Measurements from ENCODE around the gene COQ9. TPM values are rescaled to one million over a fixed set of nuclear protein-coding genes. Genes with fewer than 3 reads are reported as not detected.

The COQ9 gene
- total RNA-seq, 1 experiment from 2014 or later: 62.7 TPM

- ChIA-PET CTCF (no interaction called here), RAD21 (ENCODE audit: low non-redundant PET in 1 of 2, low total read pairs in 2 of 2, uncharacterized antibody in 2 of 2, unreplicated experiment in 2 of 2) (no interaction called here), POLR2A (interaction anchor here (0.6 kb wide), 1 partner anchor 17 kb away, joined by 5 read pairs; the partner anchor contains the start of genes CIAPIN1 and COQ9)
- TF ChIP-seq EZH2 (IDR thresholded peaks at IDR 0.05) (no peak), ZNF274 (IDR thresholded peaks at IDR 0.05; ENCODE audit: low read depth, low read length) (no peak), POLR2AphosphoS5 (IDR thresholded peaks at IDR 0.05; ENCODE audit: low read depth, low read length) (no peak), ZBTB33 (IDR thresholded peaks at IDR 0.05; ENCODE audit: extremely low read depth, insufficient replicate concordance, low read length) (no peak), ATF3 (IDR thresholded peaks at IDR 0.05) (no peak), EGR1 (IDR thresholded peaks at IDR 0.05; ENCODE audit: low read depth) (no peak), REST (IDR thresholded peaks at IDR 0.05; ENCODE audit: low read depth) (no peak), POLR2A (IDR thresholded peaks at IDR 0.05; ENCODE audit: borderline replicate concordance, extremely low read depth, insufficient read depth, insufficient read length) (no peak), ELF1 (IDR thresholded peaks at IDR 0.05; ENCODE audit: borderline replicate concordance, low read depth) (no peak), JUND (IDR thresholded peaks at IDR 0.05) (no peak), RAD21 (IDR thresholded peaks at IDR 0.05; ENCODE audit: low read depth) (no peak), EZH2phosphoT487 (IDR thresholded peaks at IDR 0.05; ENCODE audit: borderline replicate concordance) (no peak), SRF (IDR thresholded peaks at IDR 0.05; ENCODE audit: low read depth) (no peak)
- no peak overlapping the region for H3K4me2 ChIP-seq (ENCODE audit: low read length)
- H3K36me3 ChIP-seq (ENCODE audit: control insufficient read depth in 1 of 2, insufficient read depth in 2 of 2, low read length in 2 of 2): peaks cover 45 to 54% of the 10 kb centered on the region in 2 experiments; a peak in 3 of 4 replicates
- BruUV-seq (replicated peaks): no TSS peak
- peaks cover 8 to 10% of the 10 kb centered on the region in 2 experiments; a peak in 3 of 4 replicates for H3K4me1 ChIP-seq (ENCODE audit: control insufficient read depth in 1 of 2, insufficient read depth in 2 of 2, low read length in 2 of 2)
- H3K9ac ChIP-seq (ENCODE audit: low read length): no peak overlapping the region
- no peaks in the 10 kb centered on the region for H3K9me2 ChIP-seq (ENCODE audit: insufficient read depth)
- no peak overlapping the region for H2AFZ ChIP-seq (ENCODE audit: low read depth, low read length, poor library complexity, severe bottlenecking)
- no peak overlapping the region for H3K4me3 ChIP-seq (replicated peaks in 1 of 2; ENCODE audit: low read depth in 1 of 2, low read length in 2 of 2)
- intact Hi-C loops (cut with micrococcal nuclease): no loop called here
- H3K79me2 ChIP-seq (ENCODE audit: insufficient read depth, low read length): peaks cover 39% of the 10 kb centered on the region
- DNase-seq (ENCODE audit: low read depth, low spot score): no peak
- H3K27ac ChIP-seq (ENCODE audit: low read depth, low read length): no peak overlapping the region
- H3K27me3 ChIP-seq (ENCODE audit: insufficient read depth, low read length): no peaks in the 10 kb centered on the region
- ATAC-seq: no peak
- no peaks in the 10 kb centered on the region for H3K9me3 ChIP-seq (ENCODE audit: control insufficient read depth in 1 of 2, insufficient read depth in 1 of 2, low read depth in 1 of 2, low read length in 2 of 2)
- H4K20me1 ChIP-seq (ENCODE audit: insufficient read depth): no peaks in the 10 kb centered on the region
These were observed 17.2 kb downstream of the COQ9 start for GRCh38 chr16:57464523-57464922.
